GM19023 (cell line): ENCODE results near the gene CFAP141.
A peak's percentile ranks its signal among the peaks of the same experiment; 100 is the strongest.
"Not testable (repeated sequence)": the region's sequence is repeated elsewhere in the genome, so short reads cannot be mapped to it uniquely, and the experiment has no call there.

Experiments used
- ATAC-seq: cut with Tn5 transposase; IDR thresholded peaks from one replicate; pipeline ENCODE4 v1.9.1; 2021; ENCODE audit warnings: mild to moderate bottlenecking, moderate library complexity; ENCODE audit not compliant: unreplicated experiment

Gene CFAP141

GRCh38 chr1:154208677-154209388, 2.7 kb upstream of the CFAP141 start:
- ATAC-seq: no peak

GRCh38 chr1:154207262-154207661, 1.1 kb upstream of the CFAP141 start:
- no peak for ATAC-seq

DNA sequence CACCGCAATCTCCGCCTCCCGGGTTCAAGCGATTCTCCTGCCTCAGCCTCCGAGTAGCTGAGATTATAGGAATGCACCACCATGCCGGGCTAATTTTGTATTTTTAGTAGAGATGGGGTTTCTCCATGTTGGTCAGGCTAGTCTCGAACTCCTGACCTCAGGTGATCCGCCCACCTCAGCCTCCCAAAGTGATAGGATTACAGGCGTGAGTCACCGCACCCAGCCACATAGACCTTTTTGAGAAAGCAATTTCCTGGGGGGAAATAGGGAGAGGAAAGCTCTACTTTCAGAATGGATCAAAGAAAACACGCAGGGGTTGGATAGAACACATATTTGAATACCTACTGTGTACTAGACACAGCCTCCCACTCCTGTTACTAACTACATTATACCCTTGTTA, 355 bp downstream of the CFAP141 start:
- ATAC-seq: not testable (repeated sequence)

DNA sequence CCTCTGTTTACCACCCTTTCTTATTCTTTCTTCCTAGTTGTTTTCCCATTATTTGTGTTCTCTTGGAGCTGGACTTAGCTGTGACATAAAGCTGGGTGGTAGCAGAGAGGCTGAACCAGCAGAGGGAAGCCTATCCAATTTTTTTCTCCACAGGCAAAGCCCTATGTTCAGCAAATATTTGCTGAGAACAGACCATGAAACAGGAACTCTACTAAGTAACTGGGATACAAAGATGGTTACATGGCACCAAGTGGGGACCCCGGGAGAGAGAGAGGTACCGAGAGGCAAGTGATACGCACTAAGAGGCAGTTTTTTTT, 6.6 kb downstream of the CFAP141 start:
- ATAC-seq: no peak

GRCh38 chr1:154198756-154199562, 7.2 kb downstream of the CFAP141 start:
- ATAC-seq: no peak

DNA sequence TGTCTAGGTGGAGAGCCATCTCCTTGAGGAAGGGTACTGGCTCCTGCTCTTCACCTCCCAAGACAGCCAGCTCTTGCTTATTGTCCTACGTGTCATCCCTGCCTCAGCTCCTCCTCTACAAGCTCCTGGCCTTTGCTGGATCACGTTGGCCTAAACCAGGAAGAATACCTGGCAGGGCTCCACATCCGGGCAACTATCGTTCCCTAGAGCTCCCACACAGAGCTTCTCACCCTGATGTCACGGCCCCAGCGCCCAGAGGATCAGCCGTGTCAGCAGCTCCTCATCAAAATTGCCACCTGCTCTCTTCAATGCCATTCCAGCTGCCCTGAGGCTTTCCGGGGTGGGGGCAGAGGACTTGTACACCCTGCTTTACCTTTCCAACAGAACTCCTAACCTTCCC, 12.3 kb downstream of the CFAP141 start:
- no peak for ATAC-seq

GRCh38 chr1:154192476-154192875, 13.7 kb downstream of the CFAP141 start:
- no peak for ATAC-seq

- no peak for ATAC-seq
Measured at GRCh38 chr1:154191990-154192461, 14.1 kb downstream of the CFAP141 start, which contains the start of gene TPM3. Gene TPM3 (minus strand): TSS chr1:154192100. CDS start chr1:154192018, 82 bp downstream.

DNA sequence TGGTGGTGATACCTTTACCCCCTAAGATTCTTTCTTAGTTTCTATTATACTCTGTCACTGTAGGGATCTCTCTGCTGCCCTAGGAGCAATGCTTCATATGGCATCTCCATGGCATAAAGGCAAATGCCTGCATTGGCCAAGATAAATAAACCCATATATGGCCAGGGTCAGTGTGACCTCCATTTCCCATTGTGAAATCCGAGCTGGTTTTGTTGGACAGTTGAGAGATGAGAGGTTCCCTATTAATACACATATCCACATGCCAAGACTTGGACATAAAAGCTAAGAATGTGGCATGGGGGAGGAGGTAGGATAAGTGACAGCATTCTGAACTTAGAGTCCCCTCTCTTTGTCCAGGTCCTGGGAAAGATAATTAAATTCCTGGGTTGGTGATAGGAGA, 15.6 kb downstream of the CFAP141 start:
- ATAC-seq: no peak

DNA sequence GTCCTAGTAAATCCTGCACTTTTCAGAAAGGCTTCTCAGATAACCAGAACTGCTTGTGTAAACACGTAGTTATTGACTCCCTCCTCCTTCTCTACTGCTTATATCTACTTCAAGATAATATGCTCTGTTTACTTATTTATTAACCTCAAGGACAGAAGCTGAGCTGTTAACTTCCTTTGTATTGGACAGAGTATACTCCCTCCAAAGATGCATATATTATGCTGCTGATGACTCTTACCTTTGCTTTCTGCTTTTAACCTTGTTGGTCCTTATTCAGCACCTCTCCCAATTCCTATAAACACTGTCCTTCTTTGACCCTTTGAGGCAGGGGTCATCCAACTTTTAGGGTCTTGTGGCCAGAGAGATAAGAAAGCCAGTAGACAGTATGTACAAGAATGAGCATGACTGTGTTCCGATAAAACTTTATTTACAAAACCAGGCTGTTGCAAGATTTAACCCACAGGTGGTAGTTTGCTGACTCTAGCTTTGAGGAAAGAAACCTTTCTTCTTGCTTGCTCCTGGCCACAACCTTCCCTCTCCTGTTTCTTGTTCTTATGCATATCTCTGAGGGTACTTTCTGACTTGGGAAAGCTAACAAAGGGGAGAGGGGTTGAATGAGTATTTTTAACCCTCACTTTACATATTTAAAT, 19.2 kb downstream of the CFAP141 start:
- ATAC-seq: no peak

- no peak for ATAC-seq
Measured at GRCh38 chr1:154186177-154186576, 20.0 kb downstream of the CFAP141 start.

GRCh38 chr1:154183046-154183915, 22.9 kb downstream of the CFAP141 start:
- ATAC-seq: peak; percentile 86

DNA sequence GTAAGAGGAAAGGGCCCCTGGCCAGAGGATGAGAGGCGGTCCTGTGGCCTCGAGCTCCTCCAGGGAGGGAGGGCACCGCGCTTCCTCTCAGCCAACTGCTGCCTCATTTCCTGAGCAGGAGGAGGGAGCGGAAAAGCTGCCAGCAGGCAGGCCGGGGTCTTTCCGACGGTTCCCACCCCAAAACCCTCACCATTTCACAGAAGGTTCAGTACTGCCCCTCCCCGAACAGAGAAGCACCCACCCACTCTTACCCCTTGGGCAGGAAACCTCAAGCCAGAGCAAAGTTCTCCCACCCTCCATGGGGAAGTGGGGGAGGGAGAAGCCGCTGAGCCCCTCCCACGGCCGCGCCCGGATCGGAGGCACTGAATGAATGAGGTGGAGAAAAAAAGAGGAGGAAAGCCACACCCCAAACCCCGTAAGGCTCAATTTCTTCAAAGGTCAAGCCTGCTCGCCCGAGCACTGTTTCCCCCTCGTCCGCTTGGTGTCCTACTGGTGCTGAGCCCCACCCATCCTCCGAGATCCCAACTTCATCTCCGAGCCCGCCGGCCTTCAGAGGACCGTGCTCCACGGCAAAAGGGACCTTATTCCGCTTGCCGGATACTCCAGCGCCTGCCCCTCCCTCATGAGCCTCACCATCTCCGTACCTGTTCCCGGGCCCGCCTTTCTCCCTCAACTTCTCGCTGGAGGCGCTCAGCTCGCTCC, 23.6 kb downstream of the CFAP141 start:
- peak; percentile 42 for ATAC-seq

- ATAC-seq: no peak
Measured at GRCh38 chr1:154181944-154182343, 24.2 kb downstream of the CFAP141 start.

GRCh38 chr1:154179946-154180687, 26.0 kb downstream of the CFAP141 start:
- ATAC-seq: no peak

GRCh38 chr1:154178911-154179811, 27.0 kb downstream of the CFAP141 start:
- ATAC-seq: no peak

DNA sequence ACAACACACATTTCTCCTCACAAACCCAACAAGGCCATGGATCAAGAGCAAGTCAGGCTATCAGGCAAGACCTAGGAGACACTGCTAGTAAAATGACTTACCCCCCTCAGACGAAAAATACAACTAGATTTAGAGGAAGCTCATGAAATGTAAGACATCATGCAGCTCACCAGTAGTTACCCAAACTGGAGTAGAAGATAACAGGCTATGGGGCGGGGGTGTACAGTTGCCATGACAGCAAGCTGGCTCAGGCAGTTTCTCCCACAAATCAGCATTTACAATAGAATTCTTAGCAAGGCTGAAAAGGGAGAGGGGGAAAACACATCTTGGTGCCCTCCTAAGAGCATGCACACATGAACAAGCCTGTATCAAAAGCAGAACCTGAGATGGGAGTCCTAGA, 28.1 kb downstream of the CFAP141 start:
- no peak for ATAC-seq

DNA sequence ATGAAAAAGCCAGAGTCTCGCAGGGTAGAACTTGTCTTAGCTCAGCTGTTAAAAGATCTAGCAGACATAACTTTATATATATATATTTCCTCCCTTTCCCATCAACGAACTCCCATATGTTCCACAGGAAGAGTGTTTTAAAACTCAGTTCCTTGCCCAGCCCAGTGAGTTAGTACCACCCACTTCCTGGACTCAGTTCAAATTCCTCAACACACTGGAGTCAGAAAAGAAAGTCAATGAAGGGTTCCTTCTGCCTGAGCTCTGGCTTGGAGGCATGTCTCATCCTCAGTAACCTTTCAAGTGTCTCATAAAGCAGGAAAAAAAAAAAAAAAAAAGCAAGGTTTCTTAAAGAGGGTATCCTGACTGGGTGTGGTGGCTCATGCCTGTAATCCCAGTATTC, 29.8 kb downstream of the CFAP141 start:
- no peak for ATAC-seq
